Activated CD4-positive, alpha-beta T cell treated with anti-CD3 and anti-CD28 coated beads, Interleukin-2, amount 10 ng/mL, durations not matched to agents 7 days and 5 days (primary cell): ENCODE measurements around the gene YBX2. TPM values are rescaled to one million over a fixed set of nuclear protein-coding genes. Genes with fewer than 3 reads are reported as not detected.

Experiments
- total RNA-seq, 2 experiments: library from RNA; stranded (reverse); gene quantifications; one replicate each; pipeline ENCODE4 v1.2.3, GENCODE V29; 2021

The YBX2 gene
- total RNA-seq, 2 experiments from 2014 or later = 0.55 to 0.83 TPM

Other genes starting within 250 kb of the YBX2 start
- not detected for gene CLEC10A, start 214.4 kb downstream of the YBX2 start, total RNA-seq
- gene ASGR2, start 179.8 kb downstream of the YBX2 start, total RNA-seq = not detected
- gene ASGR1, start 115.3 kb downstream of the YBX2 start, total RNA-seq = under 1 TPM; 0.29 to 0.62 TPM
- gene DLG4, start 74.8 kb downstream of the YBX2 start, total RNA-seq = 1 to 10 TPM; 9.4 to 9.5 TPM
- 100 to 1,000 TPM; 338 to 370 TPM for gene ACADVL, start 74.7 kb downstream of the YBX2 start, total RNA-seq
- 10 to 100 TPM; 53.2 TPM for gene DVL2, start 60.1 kb downstream of the YBX2 start, total RNA-seq
- gene PHF23, start 55.2 kb downstream of the YBX2 start, total RNA-seq = 10 to 100 TPM; 55.9 to 59.2 TPM
- gene GABARAP, start 52.2 kb downstream of the YBX2 start, total RNA-seq = 100 to 1,000 TPM; 256 to 279 TPM
- gene CTDNEP1, start 42.9 kb downstream of the YBX2 start, total RNA-seq = 100 to 1,000 TPM; 168 to 183 TPM
- gene ELP5, start 42.4 kb downstream of the YBX2 start, total RNA-seq = 10 to 100 TPM; 41.7 to 42.4 TPM
- under 1 TPM in 1 of 2 experiments, not detected in 1; 0.29 TPM for gene CLDN7, start 32.2 kb downstream of the YBX2 start, total RNA-seq
- not detected for gene SLC2A4, start 12.9 kb downstream of the YBX2 start, total RNA-seq
- gene EIF5A, start 13.0 kb upstream of the YBX2 start, total RNA-seq = 100 to 1,000 TPM; 470 to 502 TPM
- gene GPS2, start 20.7 kb upstream of the YBX2 start, total RNA-seq = 100 to 1,000 TPM in 1 of 2 experiments, 10 to 100 TPM in 1; 85.9 to 105 TPM
- gene NEURL4, start 34.7 kb upstream of the YBX2 start, total RNA-seq = 10 to 100 TPM; 34.7 to 38.1 TPM
- gene ACAP1, start 41.9 kb upstream of the YBX2 start, total RNA-seq = 100 to 1,000 TPM; 727 to 775 TPM
- gene KCTD11, start 57.5 kb upstream of the YBX2 start, total RNA-seq = 10 to 100 TPM; 11.2 to 12.5 TPM
- under 1 TPM in 1 of 2 experiments, not detected in 1; 0.23 TPM for gene TMEM95, start 60.5 kb upstream of the YBX2 start, total RNA-seq
- 1 to 10 TPM; 1.5 to 2.1 TPM for gene TNK1, start 86.5 kb upstream of the YBX2 start, total RNA-seq
- gene PLSCR3, start 99.9 kb upstream of the YBX2 start, total RNA-seq = 100 to 1,000 TPM; 151 to 161 TPM
- 10 to 100 TPM; 47.2 to 48.3 TPM for gene TMEM256, start 109.5 kb upstream of the YBX2 start, total RNA-seq
- gene NLGN2, start 113.2 kb upstream of the YBX2 start, total RNA-seq = 1 to 10 TPM in 1 of 2 experiments, under 1 TPM in 1; 0.89 to 1.4 TPM
- gene SPEM1, start 125.7 kb upstream of the YBX2 start, total RNA-seq = not detected
- gene SPEM2, start 131.0 kb upstream of the YBX2 start, total RNA-seq = not detected
- not detected for gene SPEM3, start 134.2 kb upstream of the YBX2 start, total RNA-seq
- gene TMEM102, start 140.8 kb upstream of the YBX2 start, total RNA-seq = 10 to 100 TPM; 16.7 to 18.1 TPM
- 1 to 10 TPM; 6.8 to 9.4 TPM for gene FGF11, start 144.9 kb upstream of the YBX2 start, total RNA-seq
- gene CHRNB1, start 150.4 kb upstream of the YBX2 start, total RNA-seq = 10 to 100 TPM; 18.8 to 19.2 TPM
- 10 to 100 TPM; 25.8 to 28.4 TPM for gene ZBTB4, start 185.0 kb upstream of the YBX2 start, total RNA-seq
- not detected for gene SLC35G6, start 186.8 kb upstream of the YBX2 start, total RNA-seq
- 100 to 1,000 TPM; 175 to 201 TPM for gene POLR2A, start 189.7 kb upstream of the YBX2 start, total RNA-seq